Measurements from ENCODE around the gene ZBTB20.
"Not testable (repeated sequence)": the region's sequence is repeated elsewhere in the genome, so short reads cannot be mapped to it uniquely, and the experiment has no call there.

ZBTB20 gene

DNA sequence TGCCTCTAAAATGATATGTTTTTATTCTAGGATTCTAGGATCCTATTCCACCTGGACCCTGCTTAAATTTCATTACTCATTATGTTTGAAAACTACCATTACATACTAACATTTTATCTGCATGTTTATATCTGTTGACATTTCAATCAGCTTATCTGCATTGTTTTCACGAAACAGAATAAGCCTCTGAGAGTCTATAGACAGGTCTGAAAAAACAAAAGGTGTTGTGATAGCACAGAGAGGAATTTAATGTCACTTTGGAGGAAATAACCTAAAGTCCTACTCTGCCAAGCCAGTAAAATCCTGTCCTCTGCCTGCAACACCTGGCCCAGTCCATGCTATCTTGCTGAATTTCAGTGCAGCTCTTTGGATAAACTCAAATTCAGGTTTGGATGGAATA, 315.2 kb downstream of the ZBTB20 start:
- DNase-seq (ENCODE audit: low spot score) = no peak

GRCh38 chr3:114830652-114831051, 316.4 kb downstream of the ZBTB20 start:
- DNase-seq (ENCODE audit: low spot score) = no peak

GRCh38 chr3:114829783-114830182, 317.3 kb downstream of the ZBTB20 start:
- DNase-seq (ENCODE audit: low spot score) = no peak

DNA sequence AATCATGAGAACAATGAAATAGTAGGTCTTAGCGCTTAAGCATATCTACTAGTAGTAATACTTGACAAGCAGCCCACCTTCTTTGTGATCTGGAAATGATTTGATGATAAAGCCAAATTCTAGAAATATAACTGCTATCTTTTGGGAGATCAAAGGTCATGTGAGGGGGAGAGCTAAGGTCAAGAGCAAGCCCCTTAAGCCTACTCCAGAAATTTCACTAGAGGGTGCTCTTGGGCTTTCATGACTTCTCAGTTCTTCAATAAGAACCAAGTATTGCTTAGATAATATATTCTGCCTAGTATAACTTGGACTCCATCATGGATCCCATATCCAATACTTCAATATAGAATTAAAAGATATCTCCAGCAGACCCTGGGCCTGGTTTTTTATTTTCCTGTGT, 319.6 kb downstream of the ZBTB20 start:
- peak; percentile 44 for DNase-seq (ENCODE audit: low spot score)

GRCh38 chr3:114824014-114824413, 323.1 kb downstream of the ZBTB20 start:
- no peak for DNase-seq (ENCODE audit: low spot score)

DNA sequence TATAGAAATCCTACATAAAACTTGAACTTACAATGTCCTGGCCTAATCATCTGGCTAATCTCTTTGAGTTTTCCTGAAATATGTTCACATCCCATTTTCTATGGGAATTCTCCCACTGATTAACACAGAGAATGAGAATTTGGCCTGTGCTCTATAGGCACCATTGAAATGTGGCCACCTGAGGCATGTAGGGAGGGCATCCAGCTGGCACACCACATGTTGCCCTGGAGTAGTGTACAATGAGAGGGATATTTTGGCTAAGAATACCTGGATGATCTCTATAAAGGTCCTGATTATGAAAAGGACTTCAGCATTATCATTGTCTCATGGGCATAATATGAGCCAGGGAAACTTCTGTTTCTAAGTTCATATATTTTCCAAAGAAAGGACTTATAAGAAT, 324.0 kb downstream of the ZBTB20 start:
- no peak for DNase-seq (ENCODE audit: low spot score)

DNA sequence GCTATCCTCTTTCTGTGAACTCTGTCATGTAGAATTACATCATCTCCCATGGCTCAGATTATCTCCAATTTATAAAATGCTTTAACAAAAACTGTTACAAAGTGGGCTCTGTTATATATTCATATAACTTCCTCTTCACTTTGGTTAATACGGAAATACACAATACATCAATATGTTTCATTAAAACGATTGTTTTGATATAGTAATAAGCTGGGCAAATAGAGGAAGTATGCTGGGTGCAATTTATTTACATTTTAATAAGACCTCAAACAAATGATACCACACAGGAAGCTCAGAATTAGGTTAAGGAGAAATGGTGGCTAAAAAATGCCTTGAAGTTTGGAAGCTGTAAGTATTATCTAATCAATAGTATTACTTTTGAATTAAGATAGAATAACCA, 331.0 kb downstream of the ZBTB20 start:
- DNase-seq (ENCODE audit: low spot score) = no peak

GRCh38 chr3:114812541-114813238, 334.4 kb downstream of the ZBTB20 start:
- DNase-seq (ENCODE audit: low spot score) = not testable (repeated sequence)

DNA sequence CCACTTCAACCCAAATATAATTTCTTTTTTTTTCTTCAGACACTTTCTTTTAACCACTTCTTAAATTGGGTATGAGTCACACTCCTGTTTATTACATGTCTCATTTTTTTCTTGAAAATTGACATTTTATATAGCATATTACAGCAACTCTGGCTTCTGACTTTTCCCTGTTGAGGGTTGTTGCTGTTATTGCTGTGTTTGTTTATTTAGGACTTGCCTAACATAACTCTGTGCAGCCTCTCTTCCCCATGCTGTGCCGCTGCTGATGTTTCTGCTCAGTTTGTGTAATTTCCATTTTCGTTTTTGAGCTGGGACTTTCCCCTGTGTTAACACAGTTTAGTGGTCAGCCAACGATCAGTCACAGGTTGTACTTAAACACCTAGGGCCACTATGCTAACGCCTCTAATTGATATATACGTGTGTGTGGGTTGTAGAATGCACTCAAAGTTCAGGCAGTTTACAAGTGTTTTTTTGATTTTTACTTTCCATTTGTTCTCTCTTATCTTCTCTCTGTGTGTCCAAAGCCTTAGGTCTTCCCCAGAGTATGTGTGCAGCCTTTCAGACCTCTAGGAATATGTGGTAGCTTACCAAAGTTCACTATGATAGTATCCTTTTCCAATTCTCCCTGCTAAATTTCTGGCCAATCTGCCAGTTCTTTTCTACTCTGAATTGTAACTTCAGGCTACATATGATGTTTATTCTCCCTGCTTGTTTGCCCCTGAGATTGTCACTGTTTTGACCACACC, 337.2 kb downstream of the ZBTB20 start:
- DNase-seq (ENCODE audit: low spot score) = no peak

- DNase-seq (ENCODE audit: low spot score) = no peak
Observed at GRCh38 chr3:114804099-114804498, 343.0 kb downstream of the ZBTB20 start.

DNA sequence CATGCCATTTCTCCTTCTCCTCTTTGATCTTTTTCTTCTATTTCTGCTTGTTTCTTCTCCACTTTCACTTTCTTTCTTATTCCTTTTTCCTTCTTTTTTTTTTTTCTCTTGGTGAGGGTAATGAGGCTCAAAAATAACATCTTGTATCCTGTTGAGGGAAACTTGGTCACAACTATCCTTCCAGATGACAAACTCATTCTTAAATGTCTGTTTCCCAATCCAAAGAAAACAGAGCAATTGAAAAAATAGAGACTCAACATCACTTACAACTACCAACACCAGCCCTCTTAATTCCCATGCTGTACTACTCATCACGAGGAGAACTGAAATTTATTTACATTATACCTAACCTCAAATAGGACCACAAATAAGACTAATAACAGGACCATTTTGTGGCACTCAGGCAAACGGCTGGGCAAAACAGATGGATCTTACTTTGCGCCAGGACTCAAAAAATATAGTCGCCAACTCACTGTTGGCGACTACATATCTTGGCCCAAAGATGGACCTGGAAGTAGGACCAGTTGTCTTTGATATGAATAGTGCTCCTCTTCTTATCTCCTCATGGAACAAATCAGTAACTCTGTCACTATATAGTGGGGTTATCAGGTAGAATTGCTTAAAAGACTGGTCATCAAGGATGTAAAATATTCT, 343.9 kb downstream of the ZBTB20 start:
- DNase-seq (ENCODE audit: low spot score) = no peak

GRCh38 chr3:114800272-114801031, 346.6 kb downstream of the ZBTB20 start:
- DNase-seq (ENCODE audit: low spot score) = no peak

- DNase-seq (ENCODE audit: low spot score) = no peak
Observed at GRCh38 chr3:114799816-114800215, 347.3 kb downstream of the ZBTB20 start.

DNA sequence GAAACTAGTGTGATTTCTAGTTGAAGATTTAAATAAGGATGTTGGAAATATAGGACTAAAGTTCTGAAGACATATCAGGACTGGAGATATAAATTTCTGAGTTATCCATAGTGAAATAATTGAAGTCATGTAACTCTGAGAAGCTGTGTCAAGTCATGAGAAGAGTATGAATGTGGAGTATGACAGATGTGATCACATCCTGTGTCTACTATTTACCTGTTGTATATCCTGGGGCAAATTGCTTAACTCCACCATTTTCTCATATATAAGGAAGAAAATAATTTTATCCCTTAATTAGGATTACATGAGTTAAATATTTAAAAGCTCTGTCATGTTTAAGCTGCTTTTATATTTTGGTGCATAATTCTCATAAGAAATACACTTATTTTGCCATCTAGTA, 350.3 kb downstream of the ZBTB20 start:
- no peak for DNase-seq (ENCODE audit: low spot score)

- DNase-seq (ENCODE audit: low spot score) = no peak
Observed at GRCh38 chr3:114794894-114795630, 352.0 kb downstream of the ZBTB20 start.

DNA sequence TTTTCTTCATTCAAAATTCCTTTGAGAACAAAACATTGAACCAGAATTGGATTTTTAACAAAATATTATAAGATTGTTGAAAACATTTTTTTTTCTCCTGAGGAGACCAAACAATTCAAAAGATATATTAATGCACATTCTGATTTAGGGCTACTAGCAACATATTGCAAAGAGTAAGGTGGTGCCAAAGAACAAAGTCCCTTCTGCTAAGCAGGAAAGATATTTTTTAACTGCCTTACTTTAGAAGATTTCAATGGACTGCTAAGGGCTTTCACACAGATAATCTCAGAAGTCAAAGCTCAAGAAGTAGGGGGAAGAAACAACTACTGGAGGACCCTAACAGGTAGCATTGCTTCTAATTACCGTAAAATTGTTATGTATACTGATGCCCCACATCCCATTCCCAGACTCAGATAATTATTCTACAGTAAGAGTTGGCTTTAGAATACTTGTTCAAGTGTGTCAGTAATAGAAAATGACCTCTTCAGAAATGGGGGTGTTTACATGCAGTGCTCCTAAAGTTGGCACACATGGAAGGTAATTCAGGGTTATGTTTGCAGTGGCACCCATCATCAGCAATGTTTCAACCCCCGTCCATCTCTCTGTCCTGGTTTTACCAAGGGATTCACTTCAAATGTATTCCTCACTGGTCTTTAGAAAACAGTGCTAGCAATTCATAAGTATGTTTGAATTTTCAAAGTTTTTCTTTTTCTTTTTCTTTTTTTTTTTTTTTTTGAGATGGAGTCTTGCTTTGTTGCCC, 354.7 kb downstream of the ZBTB20 start:
- DNase-seq (ENCODE audit: low spot score) = no peak

DNA sequence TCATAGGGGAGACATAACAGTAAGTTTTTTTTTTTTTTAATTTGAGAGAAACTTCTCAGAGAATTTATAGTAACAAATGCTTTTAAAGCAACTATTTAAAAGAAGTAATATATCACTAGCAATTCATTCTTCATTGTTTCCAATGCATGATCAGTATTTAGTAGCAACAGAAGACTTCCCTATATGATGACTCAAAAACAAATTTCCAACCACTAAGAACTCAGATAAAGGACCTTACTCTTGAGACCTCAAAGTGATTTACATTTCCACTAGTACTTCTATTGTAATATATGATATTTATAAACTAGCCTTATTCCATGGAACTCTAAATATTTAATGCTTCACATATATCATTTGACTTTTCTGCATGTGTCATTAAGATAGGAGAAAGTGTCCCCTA, 356.3 kb downstream of the ZBTB20 start:
- no peak for DNase-seq (ENCODE audit: low spot score)

DNA sequence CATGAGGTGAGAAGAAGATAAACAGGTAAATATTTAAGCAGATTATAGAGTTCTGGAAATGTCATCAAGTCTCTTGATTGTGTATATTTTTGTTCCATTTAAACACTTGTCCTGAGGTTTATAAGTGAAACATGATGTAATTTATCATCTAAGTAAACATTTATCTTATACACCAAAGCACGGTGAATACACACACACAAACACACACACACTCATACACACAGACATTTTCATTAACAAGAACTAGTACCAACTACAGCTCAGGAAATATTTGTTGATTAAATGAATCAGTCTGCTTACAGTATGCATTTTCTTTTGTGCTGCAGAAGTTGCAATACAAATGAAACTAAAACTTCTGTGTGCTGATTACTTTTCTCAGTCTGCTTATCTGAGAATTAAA, 357.3 kb downstream of the ZBTB20 start:
- no peak for DNase-seq (ENCODE audit: low spot score)

- DNase-seq (ENCODE audit: low spot score) = no peak
Observed at GRCh38 chr3:114775395-114775794, 371.7 kb downstream of the ZBTB20 start.

DNA sequence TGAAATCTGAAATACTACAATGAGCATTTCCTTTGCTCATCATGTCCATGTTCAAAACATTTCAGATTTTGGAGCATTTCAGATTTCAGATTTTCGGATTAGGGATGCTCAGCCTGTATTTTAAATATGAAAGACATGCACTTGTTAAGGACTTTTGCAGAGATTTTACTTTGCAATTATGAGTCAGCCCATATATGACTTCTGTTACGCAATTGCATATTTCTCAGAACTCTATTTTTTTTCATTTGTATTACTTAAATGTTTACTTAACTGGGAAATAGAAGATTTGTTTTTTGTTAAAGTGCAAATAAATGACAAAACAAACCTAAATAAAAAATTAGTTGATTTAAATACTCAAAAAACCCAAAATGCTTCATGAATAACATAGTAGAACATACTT, 376.2 kb downstream of the ZBTB20 start:
- no peak for DNase-seq (ENCODE audit: low spot score)

DNA sequence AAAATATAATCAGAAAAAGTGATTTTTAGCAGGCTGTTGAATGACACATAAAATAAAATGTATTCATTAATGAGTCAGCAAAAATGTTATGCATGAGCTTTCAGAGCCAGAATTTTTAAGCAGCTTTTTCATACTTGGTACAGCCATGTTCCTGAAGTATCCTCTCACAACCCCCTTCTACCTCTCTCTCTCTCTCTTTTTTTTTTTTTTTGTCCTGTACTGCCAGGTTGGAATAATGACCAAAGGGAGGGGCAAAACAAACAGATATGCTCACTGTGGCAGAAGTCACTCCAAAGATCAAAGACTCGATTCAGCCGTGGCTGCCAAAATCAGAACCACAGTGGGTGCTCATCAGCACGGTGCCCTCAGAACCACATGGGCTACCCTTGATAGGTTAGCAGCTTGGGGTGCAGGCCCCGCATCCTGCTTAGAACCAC, 383.0 kb downstream of the ZBTB20 start:
- no peak for DNase-seq (ENCODE audit: low spot score)
